WTC11 (cell line): ENCODE results near the gene CLIP1. TPM values are rescaled to one million over a fixed set of nuclear protein-coding genes. Genes with fewer than 3 reads are reported as not detected.

Source experiments
- ATAC-seq: fragments of 200-7000 bp; cut with Tn5 transposase; 2 replicates; pipeline ENCODE4 v1.10.0; 2021; ENCODE audit warnings: mild to moderate bottlenecking, moderate library complexity
- CTCF ChIA-PET: fragments of 300-600 bp; sonication (Branson Sonifier 250); formaldehyde crosslinking; loops from one replicate; lab custom pipeline; 2021; ENCODE audit warnings: antibody characterized with exemption; lab: Charles Lee
- POLR2A ChIA-PET: fragments of 350-600 bp; sonication (Branson Sonifier 250); formaldehyde crosslinking; loops from one replicate; lab custom pipeline; 2021; ENCODE audit warnings: antibody characterized with exemption; lab: Charles Lee
- DNase-seq: peaks from one replicate; pipeline ENCODE4 v3.0.0; 2021; ENCODE audit warnings: low spot score
- H3K27ac Mint-ChIP-seq: 2 replicates; pipeline ENCODE4 v1.8.0; 2021; ENCODE audit warnings: mixed read lengths
- H3K27me3 Mint-ChIP-seq: 2 replicates; pipeline ENCODE4 v1.8.0; 2021; ENCODE audit warnings: low read depth, mild to moderate bottlenecking, moderate library complexity, mixed read lengths
- H3K36me3 Mint-ChIP-seq: 2 replicates; pipeline ENCODE4 v1.8.0; 2021; ENCODE audit warnings: mixed read lengths
- H3K4me1 Mint-ChIP-seq: 2 replicates; pipeline ENCODE4 v1.8.0; 2022; ENCODE audit warnings: mixed read lengths
- H3K4me3 Mint-ChIP-seq: 2 replicates; pipeline ENCODE4 v1.8.0; 2021; ENCODE audit warnings: mild to moderate bottlenecking, moderate library complexity, mixed read lengths
- H3K9me3 Mint-ChIP-seq: 2 replicates; pipeline ENCODE4 v1.8.0; 2021; ENCODE audit warnings: mixed read lengths
- CBFB ChIP-seq: sonication (generic); formaldehyde crosslinking; IDR thresholded peaks from 2 replicates; pipeline ENCODE4 v1.8.1; 2022; ENCODE audit warnings: mild to moderate bottlenecking, low read depth, missing genetic modification reagents
- E2F4 ChIP-seq: sonication (generic); formaldehyde crosslinking; IDR thresholded peaks from 2 replicates; pipeline ENCODE4 v1.8.1; 2022; ENCODE audit warnings: low read depth, mild to moderate bottlenecking, moderate library complexity, missing genetic modification reagents, borderline replicate concordance
- FOXJ3 ChIP-seq: sonication (generic); formaldehyde crosslinking; IDR thresholded peaks from 2 replicates; pipeline ENCODE4 v1.9.0; 2021; ENCODE audit warnings: missing genetic modification reagents, mild to moderate bottlenecking, borderline replicate concordance
- GTF2I ChIP-seq: fragments of 250-450 bp; sonication (Bioruptor Pico); conservative IDR thresholded peaks from 2 replicates; pipeline ENCODE4 v1.4.0; 2021; ENCODE audit warnings: mild to moderate bottlenecking
- HMGA2 ChIP-seq: fragments of 250-450 bp; sonication (Bioruptor Pico); IDR thresholded peaks from 2 replicates; pipeline ENCODE4 v1.4.0; 2021; ENCODE audit warnings: mild to moderate bottlenecking, moderate library complexity
- HMGXB4 ChIP-seq: sonication (generic); formaldehyde crosslinking; IDR thresholded peaks from 2 replicates; pipeline ENCODE4 v1.8.1; 2023; ENCODE audit warnings: mild to moderate bottlenecking, moderate library complexity, missing genetic modification reagents
- IRF2 ChIP-seq: sonication (generic); formaldehyde crosslinking; IDR thresholded peaks from 2 replicates; pipeline ENCODE4 v1.8.0; 2022; ENCODE audit warnings: low read depth, missing genetic modification reagents, borderline replicate concordance
- JAZF1 ChIP-seq: fragments of 250-450 bp; sonication (Bioruptor Pico); IDR thresholded peaks from 2 replicates; pipeline ENCODE4 v1.9.0; 2021; ENCODE audit warnings: moderate library complexity, mild to moderate bottlenecking, inconsistent platforms
- MXD4 ChIP-seq: fragments of 250-450 bp; sonication (Bioruptor Pico); IDR thresholded peaks from 2 replicates; pipeline ENCODE4 v1.8.0; 2021; ENCODE audit warnings: mild to moderate bottlenecking, moderate library complexity, borderline replicate concordance
- NFATC4 ChIP-seq: fragments of 250-450 bp; sonication (Bioruptor Pico); IDR thresholded peaks from 2 replicates; pipeline ENCODE4 v1.9.0; 2021; ENCODE audit warnings: mild to moderate bottlenecking
- NFE2L1 ChIP-seq: sonication (generic); formaldehyde crosslinking; IDR thresholded peaks from 2 replicates; pipeline ENCODE4 v1.8.1; 2023; ENCODE audit warnings: missing genetic modification reagents
- NFYB ChIP-seq: sonication (generic); formaldehyde crosslinking; conservative IDR thresholded peaks from 2 replicates; pipeline ENCODE4 v1.8.0; 2022; ENCODE audit warnings: low read depth, missing genetic modification reagents
- RELA ChIP-seq: sonication (generic); formaldehyde crosslinking; IDR thresholded peaks from 2 replicates; pipeline ENCODE4 v1.8.1; 2022; ENCODE audit warnings: missing genetic modification reagents, mild to moderate bottlenecking, borderline replicate concordance
- ZMAT4 ChIP-seq: fragments of 250-450 bp; sonication (Bioruptor Pico); IDR thresholded peaks from 2 replicates; pipeline ENCODE4 v1.9.0; 2021; ENCODE audit warnings: mild to moderate bottlenecking
- ZNF138 ChIP-seq: sonication (generic); formaldehyde crosslinking; conservative IDR thresholded peaks from 2 replicates; pipeline ENCODE4 v1.8.1; 2022; ENCODE audit warnings: mild to moderate bottlenecking, moderate library complexity, missing genetic modification reagents
- ZNF232 ChIP-seq: sonication (generic); formaldehyde crosslinking; IDR thresholded peaks from 2 replicates; pipeline ENCODE4 v1.8.0; 2022; ENCODE audit warnings: mild to moderate bottlenecking, missing genetic modification reagents
- ZNF263 ChIP-seq: sonication (generic); formaldehyde crosslinking; IDR thresholded peaks from 2 replicates; pipeline ENCODE4 v1.8.1; 2022; ENCODE audit warnings: low read depth, mild to moderate bottlenecking, moderate library complexity, missing genetic modification reagents
- ZSCAN18 ChIP-seq: fragments of 250-450 bp; sonication (Bioruptor Pico); IDR thresholded peaks from 2 replicates; pipeline ENCODE4 v2.1.2; 2022; ENCODE audit warnings: mild to moderate bottlenecking, moderate library complexity
- total RNA-seq: library from RNA; stranded (reverse); gene quantifications from 3 replicates; pipeline ENCODE4 v1.2.3, GENCODE V29; 2021
- TF ChIP-seq, protein P1 (sequence below): sonication (generic); formaldehyde crosslinking; IDR thresholded peaks from 2 replicates; pipeline ENCODE4 v1.8.0; 2022; ENCODE audit warnings: missing genetic modification reagents
- TF ChIP-seq, protein P2 (sequence below): sonication (generic); formaldehyde crosslinking; conservative IDR thresholded peaks from 2 replicates; pipeline ENCODE4 v1.8.1; 2022; ENCODE audit warnings: mild to moderate bottlenecking, missing genetic modification reagents

The CLIP1 gene
- total RNA-seq, 1 experiment from 2014 or later, result 24.9 TPM

GRCh38 chr12:122228092-122228491, 194.4 kb downstream of the CLIP1 start (continued):
- no peak for TF ChIP-seq ZSCAN18 (CRISPR knock-in tag)
- no peak for TF ChIP-seq ZNF263
- TF ChIP-seq NFYB (CRISPR knock-in tag), result no peak
- TF ChIP-seq RELA (CRISPR knock-in tag), result no peak
- TF ChIP-seq, protein P1, sequence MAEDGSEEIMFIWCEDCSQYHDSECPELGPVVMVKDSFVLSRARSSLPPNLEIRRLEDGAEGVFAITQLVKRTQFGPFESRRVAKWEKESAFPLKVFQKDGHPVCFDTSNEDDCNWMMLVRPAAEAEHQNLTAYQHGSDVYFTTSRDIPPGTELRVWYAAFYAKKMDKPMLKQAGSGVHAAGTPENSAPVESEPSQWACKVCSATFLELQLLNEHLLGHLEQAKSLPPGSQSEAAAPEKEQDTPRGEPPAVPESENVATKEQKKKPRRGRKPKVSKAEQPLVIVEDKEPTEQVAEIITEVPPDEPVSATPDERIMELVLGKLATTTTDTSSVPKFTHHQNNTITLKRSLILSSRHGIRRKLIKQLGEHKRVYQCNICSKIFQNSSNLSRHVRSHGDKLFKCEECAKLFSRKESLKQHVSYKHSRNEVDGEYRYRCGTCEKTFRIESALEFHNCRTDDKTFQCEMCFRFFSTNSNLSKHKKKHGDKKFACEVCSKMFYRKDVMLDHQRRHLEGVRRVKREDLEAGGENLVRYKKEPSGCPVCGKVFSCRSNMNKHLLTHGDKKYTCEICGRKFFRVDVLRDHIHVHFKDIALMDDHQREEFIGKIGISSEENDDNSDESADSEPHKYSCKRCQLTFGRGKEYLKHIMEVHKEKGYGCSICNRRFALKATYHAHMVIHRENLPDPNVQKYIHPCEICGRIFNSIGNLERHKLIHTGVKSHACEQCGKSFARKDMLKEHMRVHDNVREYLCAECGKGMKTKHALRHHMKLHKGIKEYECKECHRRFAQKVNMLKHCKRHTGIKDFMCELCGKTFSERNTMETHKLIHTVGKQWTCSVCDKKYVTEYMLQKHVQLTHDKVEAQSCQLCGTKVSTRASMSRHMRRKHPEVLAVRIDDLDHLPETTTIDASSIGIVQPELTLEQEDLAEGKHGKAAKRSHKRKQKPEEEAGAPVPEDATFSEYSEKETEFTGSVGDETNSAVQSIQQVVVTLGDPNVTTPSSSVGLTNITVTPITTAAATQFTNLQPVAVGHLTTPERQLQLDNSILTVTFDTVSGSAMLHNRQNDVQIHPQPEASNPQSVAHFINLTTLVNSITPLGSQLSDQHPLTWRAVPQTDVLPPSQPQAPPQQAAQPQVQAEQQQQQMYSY, result no peak
- TF ChIP-seq CBFB (CRISPR knock-in tag), result no peak

DNA sequence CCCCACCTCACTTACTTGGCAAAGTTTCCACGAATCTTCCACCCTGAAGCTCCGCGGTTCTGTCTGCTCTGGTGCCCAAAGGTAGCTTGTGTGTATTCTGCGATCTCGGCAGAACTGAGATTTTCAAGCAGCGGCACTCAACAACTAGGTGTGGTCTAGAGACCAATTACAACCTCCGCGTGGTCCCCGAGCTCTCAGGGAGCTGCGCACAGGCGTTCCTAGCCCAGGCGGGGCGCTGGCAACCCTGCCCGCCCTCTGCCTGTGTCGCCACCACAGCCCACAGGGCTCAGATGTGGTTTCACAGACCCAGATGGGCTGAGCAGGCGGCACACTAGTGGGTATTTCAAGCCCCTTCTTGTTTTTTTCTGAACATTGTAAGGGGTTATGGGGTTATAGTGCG, 195.1 kb downstream of the CLIP1 start:
- CTCF ChIA-PET, result interaction anchor here (1.2 kb wide), 1 partner anchor 526 kb away, joined by 3 read pairs; the partner anchor contains the start of gene DENR
- H3K27ac Mint-ChIP-seq, result no peak overlapping the region
- no peak for DNase-seq
- TF ChIP-seq E2F4 (CRISPR knock-in tag), result no peak
- TF ChIP-seq HMGXB4, result no peak
- TF ChIP-seq, protein P1, result no peak
- TF ChIP-seq ZNF138 (CRISPR knock-in tag), result no peak
- TF ChIP-seq GTF2I (CRISPR knock-in tag), result no peak
- TF ChIP-seq NFE2L1 (CRISPR knock-in tag), result no peak
- TF ChIP-seq NFATC4 (CRISPR knock-in tag), result no peak
- no peak for TF ChIP-seq ZNF263
- no peak for TF ChIP-seq HMGA2 (CRISPR knock-in tag)
- TF ChIP-seq, protein P2, sequence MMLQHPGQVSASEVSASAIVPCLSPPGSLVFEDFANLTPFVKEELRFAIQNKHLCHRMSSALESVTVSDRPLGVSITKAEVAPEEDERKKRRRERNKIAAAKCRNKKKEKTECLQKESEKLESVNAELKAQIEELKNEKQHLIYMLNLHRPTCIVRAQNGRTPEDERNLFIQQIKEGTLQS (CRISPR knock-in tag), result no peak
- TF ChIP-seq MXD4 (CRISPR knock-in tag), result no peak
- no peak for TF ChIP-seq JAZF1 (CRISPR knock-in tag)
- no peak for TF ChIP-seq ZMAT4 (CRISPR knock-in tag)
- no peak for TF ChIP-seq FOXJ3 (CRISPR knock-in tag)
- no peak for TF ChIP-seq ZNF232
- TF ChIP-seq IRF2 (CRISPR knock-in tag), result no peak
- TF ChIP-seq, all 79 proteins: peak for 0
- POLR2A ChIA-PET, result no interaction called here
- Mint-ChIP-seq H3K27me3 (no peaks in the 10 kb centered on the region; the same call in 1 of the 2 replicates), H3K9me3 (no peaks in the 10 kb centered on the region), H3K4me1 (peaks cover 24% of the 10 kb centered on the region), H3K4me3 (peak overlapping the region; percentile 60), H3K36me3 (peaks cover 18% of the 10 kb centered on the region)
- no peak for ATAC-seq
